GM18519 (cell line): ENCODE measurements around the gene C19orf18.

Experiments
- ATAC-seq: cut with Tn5 transposase; IDR thresholded peaks from one replicate; pipeline ENCODE4 v1.9.1; 2021; ENCODE audit warnings: mild to moderate bottlenecking, moderate library complexity; ENCODE audit not compliant: unreplicated experiment, low FRiP score

Gene C19orf18

GRCh38 chr19:57949296-57949695 is 25.0 kb downstream of the C19orf18 start:
- no peak for ATAC-seq

DNA sequence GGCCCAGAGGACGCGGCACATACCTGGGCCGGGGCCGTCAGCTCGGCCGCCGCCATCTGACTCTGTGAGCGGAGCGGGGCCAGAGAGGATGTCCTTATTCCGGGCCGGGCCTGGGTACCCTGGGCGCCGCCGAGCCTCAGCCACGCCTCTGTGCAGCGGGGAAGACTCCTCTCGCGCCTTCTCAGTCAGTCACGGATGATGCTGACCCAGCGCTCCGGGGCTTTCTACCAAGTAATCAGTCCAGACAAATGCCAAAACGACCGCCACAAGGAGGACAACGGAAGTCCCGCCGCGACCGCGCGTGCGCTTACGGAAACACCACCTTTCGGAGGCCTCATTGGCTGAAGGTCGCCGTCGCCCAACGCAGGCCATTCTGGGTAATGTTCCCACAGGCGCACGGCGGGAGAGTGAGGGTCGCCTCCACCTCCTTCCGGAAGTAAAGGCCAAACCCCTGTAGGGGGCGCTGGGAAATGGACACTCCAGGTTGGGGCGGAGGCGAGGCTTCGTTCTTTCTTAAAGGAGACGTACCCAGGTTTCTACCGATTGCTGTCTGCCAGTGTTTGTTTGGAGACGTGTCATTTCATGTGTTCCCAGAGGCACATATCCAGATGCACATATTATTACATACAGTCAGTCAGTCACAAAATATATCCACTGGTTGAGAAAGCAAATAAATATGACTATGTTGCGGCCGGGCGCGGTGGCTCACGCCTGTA is 26.8 kb downstream of the C19orf18 start, which contains the start of gene ZNF256:
Gene ZNF256, minus strand, starts transcription at position 288 of the 716 bp plus-strand sequence. Its CDS starts 232 bp downstream, at position 56.
- peak; percentile 77 for ATAC-seq

DNA sequence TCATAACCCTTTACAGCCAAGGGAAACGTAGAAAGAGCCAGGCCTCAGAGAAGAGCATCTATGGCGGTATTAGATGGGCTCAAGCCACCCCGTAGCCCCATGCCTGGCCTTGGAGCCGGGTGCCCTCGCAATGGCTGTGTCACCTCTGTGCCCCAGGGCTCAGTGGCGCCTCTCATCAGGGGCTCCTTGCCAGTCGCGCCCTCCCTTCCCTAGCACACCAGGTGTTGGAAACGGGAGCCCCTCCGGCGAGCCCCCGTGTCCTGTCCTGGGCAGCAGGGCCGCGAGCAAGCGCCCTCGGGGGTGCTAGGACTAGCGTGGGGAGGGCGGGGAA is 27.3 kb downstream of the C19orf18 start:
- ATAC-seq, result no peak

DNA sequence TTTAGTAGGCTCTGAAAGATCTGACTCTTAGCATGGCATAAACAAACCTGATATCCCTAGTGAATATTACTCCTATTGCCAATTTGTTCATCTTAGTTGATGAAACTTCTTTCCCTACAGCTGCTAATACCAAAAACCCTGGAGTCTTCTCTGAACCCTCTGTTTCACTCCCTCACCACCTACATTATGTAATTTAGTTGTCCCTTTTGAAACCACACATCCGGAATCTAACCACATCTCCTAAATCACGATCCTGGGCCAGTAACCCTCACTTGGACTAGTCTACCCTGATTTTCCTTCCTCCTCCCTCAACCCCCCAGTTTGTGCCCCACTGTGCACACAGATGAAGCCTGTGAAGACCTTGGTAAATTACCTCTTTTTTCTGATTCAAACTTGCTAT is 28.0 kb downstream of the C19orf18 start:
- no peak for ATAC-seq

GRCh38 chr19:57941593-57941992 is 32.7 kb downstream of the C19orf18 start:
- ATAC-seq, result no peak

- ATAC-seq, result no peak
Observed at GRCh38 chr19:57935731-57936130, 38.6 kb downstream of the C19orf18 start.

DNA sequence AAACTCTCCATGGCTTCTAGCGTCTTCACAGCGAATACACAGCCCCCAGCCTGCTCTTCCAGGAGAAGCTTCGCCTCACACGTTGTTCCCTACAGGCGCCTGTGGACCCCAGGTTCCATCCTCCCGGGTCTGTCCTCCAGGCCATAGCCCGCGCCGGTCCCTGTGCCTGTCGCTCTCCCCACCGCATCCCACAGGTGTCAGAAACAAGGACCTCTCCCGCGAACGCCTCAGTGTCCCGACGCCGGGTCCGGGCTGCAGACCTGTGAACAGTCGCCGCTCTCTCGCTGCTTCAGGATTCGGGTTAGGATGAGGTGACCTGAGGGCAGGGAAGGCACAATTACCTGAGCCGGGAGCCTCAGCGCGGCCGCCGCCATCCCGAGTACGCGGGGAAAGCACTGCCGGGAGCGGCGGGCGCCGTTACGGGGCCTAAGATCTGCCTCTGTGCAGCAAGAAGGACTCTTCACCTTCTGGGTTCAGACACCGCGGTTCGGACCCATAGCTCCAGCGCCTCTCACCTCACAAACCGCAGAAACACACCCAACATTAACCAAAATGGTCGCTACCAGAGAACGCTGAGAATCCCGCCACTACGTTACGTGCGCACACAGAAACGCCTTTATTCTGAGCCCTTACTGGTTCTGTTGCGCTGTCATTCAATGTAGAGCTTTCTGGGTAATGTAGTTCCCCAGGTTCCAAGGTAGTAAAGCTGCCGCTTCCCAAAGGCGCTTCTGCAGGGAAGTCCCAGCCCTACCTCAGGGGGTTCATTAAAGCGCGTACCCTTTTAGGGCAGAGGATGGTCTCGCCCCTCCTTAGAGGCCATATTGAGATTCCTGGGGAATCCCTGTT is 39.3 kb downstream of the C19orf18 start, which contains the start of gene ZNF418:
Gene ZNF418, minus strand, starts transcription at position 583 of the 846 bp plus-strand sequence. CDS start 1,580 bp downstream, outside the sequence.
- ATAC-seq, result no peak

DNA sequence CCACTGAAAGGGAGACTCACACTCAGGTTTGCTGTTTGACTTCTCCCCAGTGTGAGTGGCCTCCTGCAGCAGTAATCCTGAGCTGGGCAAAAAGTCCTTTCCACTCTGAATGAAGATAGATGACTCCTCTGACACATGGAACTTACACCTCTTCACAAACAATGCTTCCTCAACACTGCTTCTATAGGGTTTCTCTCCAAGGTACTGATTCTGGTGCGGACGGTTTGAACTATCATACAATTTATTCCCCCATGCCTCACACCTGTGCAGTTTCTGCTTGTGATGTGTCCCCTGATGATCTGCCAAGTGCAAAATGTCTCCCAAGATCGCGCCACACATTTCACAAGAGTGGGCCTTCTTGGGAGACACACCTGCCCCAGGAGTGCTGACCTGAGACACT is 46.7 kb downstream of the C19orf18 start:
- ATAC-seq, result no peak

- ATAC-seq, result peak; percentile 90
Observed at GRCh38 chr19:57916168-57916995, 58.0 kb downstream of the C19orf18 start, which contains the start of gene ZNF417. Gene ZNF417 (minus strand): TSS chr19:57916592. CDS start chr19:57916411, 181 bp downstream.

DNA sequence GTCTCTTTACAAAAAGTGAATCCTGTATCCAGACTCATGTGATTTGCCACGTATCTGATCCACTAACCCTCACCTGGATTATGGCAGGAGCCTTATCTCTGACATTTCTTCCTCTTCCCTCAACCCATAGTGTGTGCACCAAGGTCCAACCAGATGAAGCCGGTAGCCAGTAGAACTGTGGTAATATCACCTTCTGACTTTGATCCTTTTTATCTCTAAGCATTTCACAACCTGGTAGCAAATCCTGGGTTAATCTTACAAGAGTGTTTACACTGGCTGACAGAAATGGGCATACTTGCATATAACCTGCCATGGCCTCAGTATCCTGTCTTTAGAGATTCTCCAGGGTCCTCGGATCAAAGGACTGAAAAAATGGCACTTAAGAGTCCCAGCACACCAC is 59.8 kb downstream of the C19orf18 start:
- no peak for ATAC-seq
